HEK293 (cell line): ENCODE data around the gene HOXC10.

Experiments used
- CTCF ChIA-PET: fragments of 350-600 bp; formaldehyde crosslinking; extraction: SDS; loops from one replicate; lab custom pipeline; 2021; ENCODE audit warnings: antibody characterized with exemption; lab: Yijun Ruan, JAX
- POLR2A ChIA-PET: fragments of 300-600 bp; formaldehyde crosslinking; extraction: SDS; loops from one replicate; lab custom pipeline; 2020; ENCODE audit warnings: antibody characterized with exemption, inconsistent platforms; lab: Yijun Ruan, JAX
- H3K27ac ChIP-seq: fragments of 200-500 bp; sonication (Bioruptor generic); 2 replicates; pipeline ENCODE4 v1.5.1; 2014; ENCODE audit warnings: low read depth, low read length, control low read depth, inconsistent platforms; ENCODE audit errors: extremely low read depth
- H3K36me3 ChIP-seq, 2 experiments: fragments of 200-500 bp in 1 of 2; sonication (Bioruptor generic) in 1 of 2; 1 replicate in 1 of 2; 2 replicates in 1 of 2; pipeline ENCODE4 v1.5.1; 2014 to 2017; ENCODE audit warnings: inconsistent platforms in 2 of 2, low read length in 2 of 2; ENCODE audit not compliant: control insufficient read depth in 2 of 2, insufficient read depth in 1 of 2
- H3K4me1 ChIP-seq: fragments of 200-500 bp; sonication (Bioruptor generic); 2 replicates; pipeline ENCODE4 v1.5.1; 2014; ENCODE audit warnings: mild to moderate bottlenecking, low read length, inconsistent platforms; ENCODE audit not compliant: control insufficient read depth, insufficient read depth
- H3K4me3 ChIP-seq: 2 replicates; pipeline ENCODE4 v1.5.1; 2011; ENCODE audit warnings: low read depth, mild to moderate bottlenecking, control low read depth, low read length, moderate library complexity
- H3K9me3 ChIP-seq: fragments of 200-500 bp; sonication (Bioruptor generic); 2 replicates; pipeline ENCODE4 v1.5.1; 2014; ENCODE audit warnings: low read depth, low read length, inconsistent platforms; ENCODE audit not compliant: control insufficient read depth, insufficient read depth
- BCL11A ChIP-seq: fragments of 450-650 bp; formaldehyde crosslinking; IDR thresholded peaks from 2 replicates; pipeline ENCODE4 v1.5.1; 2016; ENCODE audit warnings: low read depth, missing biosample characterization, missing genetic modification characterization
- GLI4 ChIP-seq: fragments of 450-650 bp; formaldehyde crosslinking; IDR thresholded peaks from 2 replicates; pipeline ENCODE4 v1.5.1; 2016; ENCODE audit warnings: missing biosample characterization, missing genetic modification characterization
- GLIS2 ChIP-seq: fragments of 450-650 bp; formaldehyde crosslinking; IDR thresholded peaks from 2 replicates; pipeline ENCODE4 v1.5.1; 2016; ENCODE audit warnings: missing biosample characterization, missing genetic modification characterization
- KLF8 ChIP-seq: fragments of 450-650 bp; formaldehyde crosslinking; IDR thresholded peaks from 2 replicates; pipeline ENCODE4 v1.5.1; 2016; ENCODE audit warnings: missing biosample characterization, missing genetic modification characterization
- PRDM1 ChIP-seq: fragments of 450-650 bp; formaldehyde crosslinking; IDR thresholded peaks from 2 replicates; pipeline ENCODE4; 2016; ENCODE audit warnings: missing biosample characterization, missing genetic modification characterization
- SCRT1 ChIP-seq: fragments of 450-650 bp; formaldehyde crosslinking; IDR thresholded peaks from 2 replicates; pipeline ENCODE4 v1.5.1; 2016; ENCODE audit warnings: missing biosample characterization, missing genetic modification characterization, borderline replicate concordance
- SP3 ChIP-seq: fragments of 450-650 bp; formaldehyde crosslinking; IDR thresholded peaks from 2 replicates; pipeline ENCODE4 v1.5.1; 2016; ENCODE audit warnings: missing biosample characterization, missing genetic modification characterization
- SP7 ChIP-seq: fragments of 450-650 bp; formaldehyde crosslinking; IDR thresholded peaks from 2 replicates; pipeline ENCODE4 v1.5.1; 2016; ENCODE audit warnings: missing biosample characterization, missing genetic modification characterization
- TCF7L2 ChIP-seq: IDR thresholded peaks from 2 replicates; pipeline ENCODE4 v1.6.1; 2011; ENCODE audit warnings: low read depth, mild to moderate bottlenecking, inconsistent platforms, low read length, moderate library complexity, borderline replicate concordance
- WT1 ChIP-seq: fragments of 450-650 bp; formaldehyde crosslinking; IDR thresholded peaks from 2 replicates; pipeline ENCODE4 v1.5.1; 2016; ENCODE audit warnings: missing biosample characterization, missing genetic modification characterization
- ZBTB17 ChIP-seq: fragments of 450-650 bp; formaldehyde crosslinking; IDR thresholded peaks from 2 replicates; pipeline ENCODE4 v1.5.1; 2016; ENCODE audit warnings: missing biosample characterization, missing genetic modification characterization
- ZBTB8A ChIP-seq: fragments of 450-650 bp; formaldehyde crosslinking; IDR thresholded peaks from 2 replicates; pipeline ENCODE4 v1.5.1; 2016; ENCODE audit warnings: missing biosample characterization, missing genetic modification characterization
- ZNF133 ChIP-seq: fragments of 450-650 bp; formaldehyde crosslinking; IDR thresholded peaks from 2 replicates; pipeline ENCODE4 v1.5.1; 2016; ENCODE audit warnings: missing biosample characterization, missing genetic modification characterization
- ZNF146 ChIP-seq: fragments of 450-650 bp; formaldehyde crosslinking; IDR thresholded peaks from 2 replicates; pipeline ENCODE4 v1.5.1; 2016; ENCODE audit warnings: missing biosample characterization, missing genetic modification characterization
- ZNF221 ChIP-seq: fragments of 450-650 bp; formaldehyde crosslinking; IDR thresholded peaks from 2 replicates; pipeline ENCODE4 v1.5.1; 2017; ENCODE audit warnings: missing biosample characterization, missing genetic modification characterization, borderline replicate concordance
- ZNF239 ChIP-seq: fragments of 450-650 bp; formaldehyde crosslinking; IDR thresholded peaks from 2 replicates; pipeline ENCODE4 v1.5.1; 2016; ENCODE audit warnings: missing biosample characterization, missing genetic modification characterization
- ZNF354C ChIP-seq: fragments of 450-650 bp; formaldehyde crosslinking; IDR thresholded peaks from 2 replicates; pipeline ENCODE4 v1.5.1; 2016; ENCODE audit warnings: missing biosample characterization, missing genetic modification characterization, low read depth, borderline replicate concordance
- ZNF416 ChIP-seq: fragments of 450-650 bp; formaldehyde crosslinking; IDR thresholded peaks from 2 replicates; pipeline ENCODE4 v1.5.1; 2016; ENCODE audit warnings: missing biosample characterization, missing genetic modification characterization
- ZNF426 ChIP-seq: fragments of 450-650 bp; formaldehyde crosslinking; IDR thresholded peaks from 2 replicates; pipeline ENCODE4 v1.5.1; 2017; ENCODE audit warnings: missing biosample characterization, missing genetic modification characterization, mild to moderate bottlenecking, inconsistent platforms, moderate library complexity
- ZNF510 ChIP-seq: fragments of 450-650 bp; formaldehyde crosslinking; IDR thresholded peaks from 2 replicates; pipeline ENCODE4 v1.5.1; 2018; ENCODE audit warnings: mild to moderate bottlenecking, missing genetic modification characterization, missing biosample characterization; ENCODE audit not compliant: insufficient replicate concordance
- ZNF621 ChIP-seq: fragments of 450-650 bp; formaldehyde crosslinking; IDR thresholded peaks from 2 replicates; pipeline ENCODE4 v1.5.1; 2017; ENCODE audit warnings: missing biosample characterization, missing genetic modification characterization
- ZSCAN16 ChIP-seq: fragments of 450-650 bp; formaldehyde crosslinking; IDR thresholded peaks from 2 replicates; pipeline ENCODE4 v1.5.1; 2016; ENCODE audit warnings: missing biosample characterization, missing genetic modification characterization
- TF ChIP-seq, protein P1 (sequence below): fragments of 450-650 bp; formaldehyde crosslinking; IDR thresholded peaks from 2 replicates; pipeline ENCODE4 v1.5.1; 2016; ENCODE audit warnings: missing biosample characterization, missing genetic modification characterization
- TF ChIP-seq, protein P2 (sequence below): fragments of 450-650 bp; formaldehyde crosslinking; IDR thresholded peaks from 2 replicates; pipeline ENCODE4 v1.5.1; 2016; ENCODE audit warnings: missing biosample characterization, missing genetic modification characterization
- TF ChIP-seq, protein P3 (sequence below): fragments of 450-650 bp; formaldehyde crosslinking; IDR thresholded peaks from 2 replicates; pipeline ENCODE4 v1.5.1; 2017; ENCODE audit warnings: missing biosample characterization, missing genetic modification characterization
- TF ChIP-seq, protein P4 (sequence below): fragments of 450-650 bp; IDR thresholded peaks from 2 replicates; pipeline ENCODE4 v1.5.1; 2018; ENCODE audit warnings: missing biosample characterization, missing genetic modification characterization
- TF ChIP-seq, protein P5 (sequence below): fragments of 450-650 bp; formaldehyde crosslinking; IDR thresholded peaks from 2 replicates; pipeline ENCODE4 v1.5.1; 2016; ENCODE audit warnings: missing biosample characterization, missing genetic modification characterization
- TF ChIP-seq, protein P6 (sequence below): fragments of 450-650 bp; formaldehyde crosslinking; IDR thresholded peaks from 2 replicates; pipeline ENCODE4 v1.5.1; 2017; ENCODE audit warnings: missing biosample characterization, missing genetic modification characterization

The HOXC10 gene

DNA sequence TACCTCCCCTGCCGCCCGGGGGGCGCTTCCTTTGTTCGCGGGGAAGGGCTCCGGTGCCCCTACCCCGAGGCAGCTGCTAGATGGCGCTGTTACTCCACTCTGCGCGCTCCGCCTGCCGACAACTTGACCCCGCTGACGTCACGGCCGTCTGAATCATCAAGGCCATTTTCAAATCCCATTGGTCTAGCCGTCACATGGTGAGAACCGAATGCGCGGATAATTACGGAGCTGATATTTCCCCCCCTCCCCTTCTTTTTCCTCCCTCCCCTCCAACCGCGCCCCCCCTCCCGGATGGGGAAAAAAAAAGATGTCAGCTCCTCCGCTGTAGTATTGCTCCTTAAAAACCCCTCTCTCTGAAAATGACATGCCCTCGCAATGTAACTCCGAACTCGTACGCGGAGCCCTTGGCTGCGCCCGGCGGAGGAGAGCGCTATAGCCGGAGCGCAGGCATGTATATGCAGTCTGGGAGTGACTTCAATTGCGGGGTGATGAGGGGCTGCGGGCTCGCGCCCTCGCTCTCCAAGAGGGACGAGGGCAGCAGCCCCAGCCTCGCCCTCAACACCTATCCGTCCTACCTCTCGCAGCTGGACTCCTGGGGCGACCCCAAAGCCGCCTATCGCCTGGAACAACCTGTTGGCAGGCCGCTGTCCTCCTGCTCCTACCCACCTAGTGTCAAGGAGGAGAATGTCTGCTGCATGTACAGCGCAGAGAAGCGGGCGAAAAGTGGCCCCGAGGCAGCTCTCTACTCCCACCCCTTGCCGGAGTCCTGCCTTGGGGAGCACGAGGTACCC is at the start of gene HOXC10:
Gene HOXC10 (plus strand): TSS at position 246 of the 791 bp plus-strand sequence. CDS start 114 bp downstream, at position 360.
- CTCF ChIA-PET, result interaction anchor here (0.6 to 5.8 kb wide), 42 partner anchors 8 to 479 kb away, joined by 3 to 88 read pairs (median 5); partner anchors contain the start of genes HOXC13, HOXC8, HOXC9 and SMUG1
- POLR2A ChIA-PET, result interaction anchor here (0.5 to 2.5 kb wide), 6 partner anchors 10 to 200 kb away, joined by 3 to 16 read pairs (median 6); partner anchors contain the start of genes HOXC13 and HOXC9
- TF ChIP-seq, protein P1, sequence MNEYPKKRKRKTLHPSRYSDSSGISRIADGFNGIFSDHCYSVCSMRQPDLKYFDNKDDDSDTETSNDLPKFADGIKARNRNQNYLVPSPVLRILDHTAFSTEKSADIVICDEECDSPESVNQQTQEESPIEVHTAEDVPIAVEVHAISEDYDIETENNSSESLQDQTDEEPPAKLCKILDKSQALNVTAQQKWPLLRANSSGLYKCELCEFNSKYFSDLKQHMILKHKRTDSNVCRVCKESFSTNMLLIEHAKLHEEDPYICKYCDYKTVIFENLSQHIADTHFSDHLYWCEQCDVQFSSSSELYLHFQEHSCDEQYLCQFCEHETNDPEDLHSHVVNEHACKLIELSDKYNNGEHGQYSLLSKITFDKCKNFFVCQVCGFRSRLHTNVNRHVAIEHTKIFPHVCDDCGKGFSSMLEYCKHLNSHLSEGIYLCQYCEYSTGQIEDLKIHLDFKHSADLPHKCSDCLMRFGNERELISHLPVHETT (tag by site-specific recombination), result no peak; the same call in 1 of the 2 replicates
- no peak for TF ChIP-seq ZNF426 (tag by site-specific recombination)
- TF ChIP-seq ZNF510 (tag by site-specific recombination), result no peak
- TF ChIP-seq KLF8, result peak; percentile 54; the same call in 1 of the 2 replicates
- TF ChIP-seq, protein P2, sequence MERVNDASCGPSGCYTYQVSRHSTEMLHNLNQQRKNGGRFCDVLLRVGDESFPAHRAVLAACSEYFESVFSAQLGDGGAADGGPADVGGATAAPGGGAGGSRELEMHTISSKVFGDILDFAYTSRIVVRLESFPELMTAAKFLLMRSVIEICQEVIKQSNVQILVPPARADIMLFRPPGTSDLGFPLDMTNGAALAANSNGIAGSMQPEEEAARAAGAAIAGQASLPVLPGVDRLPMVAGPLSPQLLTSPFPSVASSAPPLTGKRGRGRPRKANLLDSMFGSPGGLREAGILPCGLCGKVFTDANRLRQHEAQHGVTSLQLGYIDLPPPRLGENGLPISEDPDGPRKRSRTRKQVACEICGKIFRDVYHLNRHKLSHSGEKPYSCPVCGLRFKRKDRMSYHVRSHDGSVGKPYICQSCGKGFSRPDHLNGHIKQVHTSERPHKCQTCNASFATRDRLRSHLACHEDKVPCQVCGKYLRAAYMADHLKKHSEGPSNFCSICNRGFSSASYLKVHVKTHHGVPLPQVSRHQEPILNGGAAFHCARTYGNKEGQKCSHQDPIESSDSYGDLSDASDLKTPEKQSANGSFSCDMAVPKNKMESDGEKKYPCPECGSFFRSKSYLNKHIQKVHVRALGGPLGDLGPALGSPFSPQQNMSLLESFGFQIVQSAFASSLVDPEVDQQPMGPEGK, result peak; percentile 83
- no peak for TF ChIP-seq ZNF621 (tag by site-specific recombination)
- TF ChIP-seq TCF7L2, result no peak
- TF ChIP-seq GLIS2 (tag by site-specific recombination), result peak; percentile 53
- 0 out of 2 replicates have a peak, but pooled peaks have one; percentile 29 for TF ChIP-seq WT1 (tag by site-specific recombination)
- no peak for TF ChIP-seq PRDM1 (tag by site-specific recombination)
- TF ChIP-seq, protein P3, sequence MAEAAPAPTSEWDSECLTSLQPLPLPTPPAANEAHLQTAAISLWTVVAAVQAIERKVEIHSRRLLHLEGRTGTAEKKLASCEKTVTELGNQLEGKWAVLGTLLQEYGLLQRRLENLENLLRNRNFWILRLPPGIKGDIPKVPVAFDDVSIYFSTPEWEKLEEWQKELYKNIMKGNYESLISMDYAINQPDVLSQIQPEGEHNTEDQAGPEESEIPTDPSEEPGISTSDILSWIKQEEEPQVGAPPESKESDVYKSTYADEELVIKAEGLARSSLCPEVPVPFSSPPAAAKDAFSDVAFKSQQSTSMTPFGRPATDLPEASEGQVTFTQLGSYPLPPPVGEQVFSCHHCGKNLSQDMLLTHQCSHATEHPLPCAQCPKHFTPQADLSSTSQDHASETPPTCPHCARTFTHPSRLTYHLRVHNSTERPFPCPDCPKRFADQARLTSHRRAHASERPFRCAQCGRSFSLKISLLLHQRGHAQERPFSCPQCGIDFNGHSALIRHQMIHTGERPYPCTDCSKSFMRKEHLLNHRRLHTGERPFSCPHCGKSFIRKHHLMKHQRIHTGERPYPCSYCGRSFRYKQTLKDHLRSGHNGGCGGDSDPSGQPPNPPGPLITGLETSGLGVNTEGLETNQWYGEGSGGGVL, result peak; percentile 87
- TF ChIP-seq, protein P4, sequence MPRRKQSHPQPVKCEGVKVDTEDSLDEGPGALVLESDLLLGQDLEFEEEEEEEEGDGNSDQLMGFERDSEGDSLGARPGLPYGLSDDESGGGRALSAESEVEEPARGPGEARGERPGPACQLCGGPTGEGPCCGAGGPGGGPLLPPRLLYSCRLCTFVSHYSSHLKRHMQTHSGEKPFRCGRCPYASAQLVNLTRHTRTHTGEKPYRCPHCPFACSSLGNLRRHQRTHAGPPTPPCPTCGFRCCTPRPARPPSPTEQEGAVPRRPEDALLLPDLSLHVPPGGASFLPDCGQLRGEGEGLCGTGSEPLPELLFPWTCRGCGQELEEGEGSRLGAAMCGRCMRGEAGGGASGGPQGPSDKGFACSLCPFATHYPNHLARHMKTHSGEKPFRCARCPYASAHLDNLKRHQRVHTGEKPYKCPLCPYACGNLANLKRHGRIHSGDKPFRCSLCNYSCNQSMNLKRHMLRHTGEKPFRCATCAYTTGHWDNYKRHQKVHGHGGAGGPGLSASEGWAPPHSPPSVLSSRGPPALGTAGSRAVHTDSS, result no peak
- 0 out of 2 replicates have a peak, but pooled peaks have one; percentile 25 for TF ChIP-seq ZBTB8A (tag by site-specific recombination)
- TF ChIP-seq, protein P5, sequence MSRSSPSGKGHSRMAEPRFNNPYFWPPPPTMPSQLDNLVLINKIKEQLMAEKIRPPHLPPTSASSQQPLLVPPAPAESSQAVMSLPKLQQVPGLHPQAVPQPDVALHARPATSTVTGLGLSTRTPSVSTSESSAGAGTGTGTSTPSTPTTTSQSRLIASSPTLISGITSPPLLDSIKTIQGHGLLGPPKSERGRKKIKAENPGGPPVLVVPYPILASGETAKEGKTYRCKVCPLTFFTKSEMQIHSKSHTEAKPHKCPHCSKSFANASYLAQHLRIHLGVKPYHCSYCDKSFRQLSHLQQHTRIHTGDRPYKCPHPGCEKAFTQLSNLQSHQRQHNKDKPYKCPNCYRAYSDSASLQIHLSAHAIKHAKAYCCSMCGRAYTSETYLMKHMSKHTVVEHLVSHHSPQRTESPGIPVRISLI (tag by site-specific recombination), result peak; percentile 45; the same call in 1 of the 2 replicates
- peak; percentile 47 for TF ChIP-seq ZBTB17 (tag by site-specific recombination)
- TF ChIP-seq ZNF416 (tag by site-specific recombination), result no peak
- TF ChIP-seq, protein P6, sequence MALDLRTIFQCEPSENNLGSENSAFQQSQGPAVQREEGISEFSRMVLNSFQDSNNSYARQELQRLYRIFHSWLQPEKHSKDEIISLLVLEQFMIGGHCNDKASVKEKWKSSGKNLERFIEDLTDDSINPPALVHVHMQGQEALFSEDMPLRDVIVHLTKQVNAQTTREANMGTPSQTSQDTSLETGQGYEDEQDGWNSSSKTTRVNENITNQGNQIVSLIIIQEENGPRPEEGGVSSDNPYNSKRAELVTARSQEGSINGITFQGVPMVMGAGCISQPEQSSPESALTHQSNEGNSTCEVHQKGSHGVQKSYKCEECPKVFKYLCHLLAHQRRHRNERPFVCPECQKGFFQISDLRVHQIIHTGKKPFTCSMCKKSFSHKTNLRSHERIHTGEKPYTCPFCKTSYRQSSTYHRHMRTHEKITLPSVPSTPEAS, result no peak
- TF ChIP-seq GLI4, result no peak
- TF ChIP-seq SCRT1, result peak; percentile 72; the same call in 1 of the 2 replicates
- TF ChIP-seq ZNF146 (tag by site-specific recombination), result no peak
- TF ChIP-seq ZNF221 (tag by site-specific recombination), result no peak
- no peak for TF ChIP-seq ZSCAN16 (tag by site-specific recombination)
- 0 out of 2 replicates have a peak, but pooled peaks have one; percentile 42 for TF ChIP-seq BCL11A (tag by site-specific recombination)
- no peak for TF ChIP-seq ZNF239
- TF ChIP-seq SP3, result peak; percentile 38; the same call in 1 of the 2 replicates
- no peak for TF ChIP-seq ZNF133 (tag by site-specific recombination)
- TF ChIP-seq SP7 (tag by site-specific recombination), result peak; percentile 66
- no peak for TF ChIP-seq ZNF354C

More for the DNA sequence above, at the start of gene HOXC10:
- Histone ChIP-seq H3K9me3 (no peaks in the 10 kb centered on the region), H3K4me3 (peak within 1 kb of the TSS; percentile 32), H3K36me3 (no peaks in the 10 kb centered on the region), H3K27ac (peak within 1 kb of the TSS; percentile 90), H3K4me1 (peaks cover 25% of the 10 kb centered on the region)
